HEK293 (cell line): ENCODE data around the gene PCMT1.
"Not testable (repeated sequence)": the region's sequence is repeated elsewhere in the genome, so short reads cannot be mapped to it uniquely, and the experiment has no call there.

ENCODE experiments used
- CTCF ChIA-PET: fragments of 350-600 bp; formaldehyde crosslinking; extraction: SDS; loops from one replicate; lab custom pipeline; 2021; ENCODE audit warnings: antibody characterized with exemption; lab: Yijun Ruan, JAX
- POLR2A ChIA-PET: fragments of 300-600 bp; formaldehyde crosslinking; extraction: SDS; loops from one replicate; lab custom pipeline; 2020; ENCODE audit warnings: antibody characterized with exemption, inconsistent platforms; lab: Yijun Ruan, JAX
- H3K27ac ChIP-seq: fragments of 200-500 bp; sonication (Bioruptor generic); 2 replicates; pipeline ENCODE4 v1.5.1; 2014; ENCODE audit warnings: low read depth, low read length, control low read depth, inconsistent platforms; ENCODE audit errors: extremely low read depth
- H3K36me3 ChIP-seq, 2 experiments: fragments of 200-500 bp in 1 of 2; sonication (Bioruptor generic) in 1 of 2; 1 replicate in 1 of 2; 2 replicates in 1 of 2; pipeline ENCODE4 v1.5.1; 2014 to 2017; ENCODE audit warnings: inconsistent platforms in 2 of 2, low read length in 2 of 2; ENCODE audit not compliant: control insufficient read depth in 2 of 2, insufficient read depth in 1 of 2
- H3K4me1 ChIP-seq: fragments of 200-500 bp; sonication (Bioruptor generic); 2 replicates; pipeline ENCODE4 v1.5.1; 2014; ENCODE audit warnings: mild to moderate bottlenecking, low read length, inconsistent platforms; ENCODE audit not compliant: control insufficient read depth, insufficient read depth
- H3K4me3 ChIP-seq: 2 replicates; pipeline ENCODE4 v1.5.1; 2011; ENCODE audit warnings: low read depth, mild to moderate bottlenecking, control low read depth, low read length, moderate library complexity
- H3K9me3 ChIP-seq: fragments of 200-500 bp; sonication (Bioruptor generic); 2 replicates; pipeline ENCODE4 v1.5.1; 2014; ENCODE audit warnings: low read depth, low read length, inconsistent platforms; ENCODE audit not compliant: control insufficient read depth, insufficient read depth
- GLIS2 ChIP-seq: fragments of 450-650 bp; formaldehyde crosslinking; IDR thresholded peaks from 2 replicates; pipeline ENCODE4 v1.5.1; 2016; ENCODE audit warnings: missing biosample characterization, missing genetic modification characterization
- KLF16 ChIP-seq: fragments of 450-650 bp; formaldehyde crosslinking; IDR thresholded peaks from 2 replicates; pipeline ENCODE4 v1.5.1; 2017; ENCODE audit warnings: missing biosample characterization, missing genetic modification characterization
- KLF7 ChIP-seq: fragments of 450-650 bp; formaldehyde crosslinking; IDR thresholded peaks from 2 replicates; pipeline ENCODE4 v1.5.1; 2016; ENCODE audit warnings: missing biosample characterization, missing genetic modification characterization, borderline replicate concordance
- KLF8 ChIP-seq: fragments of 450-650 bp; formaldehyde crosslinking; IDR thresholded peaks from 2 replicates; pipeline ENCODE4 v1.5.1; 2016; ENCODE audit warnings: missing biosample characterization, missing genetic modification characterization
- PBX3 ChIP-seq: sonication (generic); formaldehyde crosslinking; IDR thresholded peaks from 2 replicates; pipeline ENCODE4 v1.8.1; 2022; ENCODE audit warnings: mild to moderate bottlenecking, moderate library complexity, missing genetic modification reagents
- PRDM1 ChIP-seq: fragments of 450-650 bp; formaldehyde crosslinking; IDR thresholded peaks from 2 replicates; pipeline ENCODE4; 2016; ENCODE audit warnings: missing biosample characterization, missing genetic modification characterization
- REST ChIP-seq: fragments of 450-650 bp; formaldehyde crosslinking; IDR thresholded peaks from 2 replicates; pipeline ENCODE4 v1.5.1; 2016; ENCODE audit warnings: missing biosample characterization, missing genetic modification characterization
- SCRT2 ChIP-seq: fragments of 450-650 bp; formaldehyde crosslinking; IDR thresholded peaks from 2 replicates; pipeline ENCODE4 v1.5.1; 2016; ENCODE audit warnings: missing biosample characterization, missing genetic modification characterization
- SP2 ChIP-seq: fragments of 450-650 bp; formaldehyde crosslinking; IDR thresholded peaks from 2 replicates; pipeline ENCODE4 v1.5.1; 2016; ENCODE audit warnings: missing biosample characterization, missing genetic modification characterization
- ZBTB11 ChIP-seq: fragments of 450-650 bp; formaldehyde crosslinking; conservative IDR thresholded peaks from 2 replicates; pipeline ENCODE4 v1.5.1; 2016; ENCODE audit warnings: low read depth, missing biosample characterization, missing genetic modification characterization
- ZFHX2 ChIP-seq: fragments of 450-650 bp; formaldehyde crosslinking; conservative IDR thresholded peaks from 2 replicates; pipeline ENCODE4 v1.5.1; 2016; ENCODE audit warnings: missing biosample characterization, missing genetic modification characterization
- ZNF501 ChIP-seq: fragments of 450-650 bp; formaldehyde crosslinking; IDR thresholded peaks from 2 replicates; pipeline ENCODE4 v1.5.1; 2016; ENCODE audit warnings: missing biosample characterization, missing genetic modification characterization
- ZNF600 ChIP-seq: fragments of 450-650 bp; formaldehyde crosslinking; IDR thresholded peaks from 2 replicates; pipeline ENCODE4 v1.5.1; 2016; ENCODE audit warnings: missing biosample characterization, missing genetic modification characterization

The PCMT1 gene

GRCh38 chr6:149746147-149746946, 3.2 kb upstream of the PCMT1 start, which contains the start of gene NUP43 (continued):
- TF ChIP-seq PBX3, result peak; percentile 80; the same call in 1 of the 2 replicates
- TF ChIP-seq ZNF501 (tag by site-specific recombination), result peak; percentile 88; the same call in 1 of the 2 replicates
- TF ChIP-seq ZFHX2, result peak; percentile 49; the same call in 1 of the 2 replicates
- TF ChIP-seq SCRT2 (tag by site-specific recombination), result 0 out of 2 replicates have a peak, but pooled peaks have one; percentile 22
- TF ChIP-seq KLF16 (tag by site-specific recombination), result peak; percentile 77; the same call in 1 of the 2 replicates
- peak; percentile 76 for TF ChIP-seq ZNF600 (tag by site-specific recombination)
- 0 out of 2 replicates have a peak, but pooled peaks have one; percentile 39 for TF ChIP-seq REST
- TF ChIP-seq, all 188 proteins: peak for 49

- H3K9me3 ChIP-seq, H3K4me1 ChIP-seq, CTCF ChIA-PET: not testable (repeated sequence)
- Histone ChIP-seq H3K4me3 (peak overlapping the region; percentile 97), H3K27ac (peak overlapping the region; percentile 65), H3K36me3 (peaks cover 5 to 11% of the 10 kb centered on the region in 2 experiments; a peak in 2 of 3 replicates)
- TF ChIP-seq SP2 (peak; percentile 73; the same call in 1 of the 2 replicates), KLF7 (tag by site-specific recombination) (peak; percentile 91; the same call in 1 of the 2 replicates), ZBTB11 (peak; percentile 36), PRDM1 (tag by site-specific recombination) (peak; percentile 48; the same call in 1 of the 2 replicates), KLF8 (tag by site-specific recombination) (peak; percentile 79; the same call in 1 of the 2 replicates), GLIS2 (tag by site-specific recombination) (peak; percentile 88)
- POLR2A ChIA-PET, result interaction anchor here (0.6 to 5.7 kb wide), 10 partner anchors 19 to 746 kb away, joined by 3 to 35 read pairs (median 4); partner anchors contain the start of genes LATS1 and PPIL4
Observed at GRCh38 chr6:149749082-149749593, 403 bp upstream of the PCMT1 start.
